KOPT-K1 (cell line): ENCODE data around the gene DNMT3A.
A peak's percentile ranks its signal among the peaks of the same experiment; 100 is the strongest.

Experiments used
- H3K27ac ChIP-seq: fragments of 200-600 bp; sonication (generic); 2 replicates; pipeline ENCODE4 v1.5.1; 2016; ENCODE audit warnings: antibody characterized with exemption, mild to moderate bottlenecking, low read depth, low read length; ENCODE audit not compliant: poor library complexity, severe bottlenecking
- H3K36me3 ChIP-seq: fragments of 200-600 bp; sonication (generic); 2 replicates; pipeline ENCODE4 v1.5.1; 2017; ENCODE audit warnings: antibody characterized with exemption, mild to moderate bottlenecking, low read length, moderate library complexity; ENCODE audit not compliant: insufficient read depth
- H3K9me3 ChIP-seq: fragments of 200-600 bp; sonication (generic); 2 replicates; pipeline ENCODE4 v1.5.1; 2017; ENCODE audit warnings: antibody characterized with exemption, low read length, mild to moderate bottlenecking; ENCODE audit not compliant: insufficient read depth, poor library complexity, severe bottlenecking

The DNMT3A gene

DNA sequence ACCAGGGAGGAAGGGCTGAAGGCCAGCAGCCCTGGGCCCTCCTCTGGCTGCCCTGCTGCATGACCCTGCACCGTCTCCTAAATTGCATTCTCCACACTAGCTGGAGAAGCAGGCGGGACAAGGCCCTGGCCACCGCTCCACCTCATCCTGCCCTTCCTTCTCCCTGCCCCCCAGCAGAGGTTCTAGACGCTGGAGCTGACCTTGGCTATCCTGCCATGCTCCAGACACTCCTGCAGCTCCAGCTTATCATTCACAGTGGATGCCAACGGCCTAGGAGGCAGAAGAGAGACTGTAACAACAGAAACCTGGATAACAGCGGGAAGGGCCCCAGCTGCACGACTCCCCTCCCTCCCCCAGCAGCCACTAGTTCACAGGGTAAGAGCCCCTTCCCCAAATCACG, 105.0 kb downstream of the DNMT3A start:
- H3K36me3 ChIP-seq = peaks cover 100% of the 10 kb centered on the region
- no peak overlapping the region for H3K27ac ChIP-seq
- no peaks in the 10 kb centered on the region for H3K9me3 ChIP-seq

DNA sequence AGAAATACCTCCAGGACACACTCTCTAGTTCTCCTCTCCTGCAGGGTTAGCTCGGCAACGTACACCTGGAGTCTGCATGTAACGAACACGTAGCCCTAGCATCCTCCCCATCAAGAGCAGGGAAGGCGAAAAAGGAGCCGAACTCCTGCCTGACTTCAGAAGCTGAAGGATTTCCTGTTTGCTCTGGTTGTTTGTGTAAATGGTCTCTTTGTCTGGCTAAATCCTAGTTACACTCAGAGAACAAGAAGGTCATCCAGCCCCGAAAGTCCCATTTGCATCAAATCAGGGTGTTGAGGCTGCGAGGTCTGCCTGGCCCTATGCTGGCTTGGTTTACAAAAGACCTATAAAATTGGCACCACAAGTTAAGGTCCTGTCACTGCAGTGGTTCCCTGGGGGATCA, 107.0 kb downstream of the DNMT3A start:
- no peaks in the 10 kb centered on the region for H3K9me3 ChIP-seq
- no peak overlapping the region for H3K27ac ChIP-seq
- peaks cover 97% of the 10 kb centered on the region for H3K36me3 ChIP-seq

DNA sequence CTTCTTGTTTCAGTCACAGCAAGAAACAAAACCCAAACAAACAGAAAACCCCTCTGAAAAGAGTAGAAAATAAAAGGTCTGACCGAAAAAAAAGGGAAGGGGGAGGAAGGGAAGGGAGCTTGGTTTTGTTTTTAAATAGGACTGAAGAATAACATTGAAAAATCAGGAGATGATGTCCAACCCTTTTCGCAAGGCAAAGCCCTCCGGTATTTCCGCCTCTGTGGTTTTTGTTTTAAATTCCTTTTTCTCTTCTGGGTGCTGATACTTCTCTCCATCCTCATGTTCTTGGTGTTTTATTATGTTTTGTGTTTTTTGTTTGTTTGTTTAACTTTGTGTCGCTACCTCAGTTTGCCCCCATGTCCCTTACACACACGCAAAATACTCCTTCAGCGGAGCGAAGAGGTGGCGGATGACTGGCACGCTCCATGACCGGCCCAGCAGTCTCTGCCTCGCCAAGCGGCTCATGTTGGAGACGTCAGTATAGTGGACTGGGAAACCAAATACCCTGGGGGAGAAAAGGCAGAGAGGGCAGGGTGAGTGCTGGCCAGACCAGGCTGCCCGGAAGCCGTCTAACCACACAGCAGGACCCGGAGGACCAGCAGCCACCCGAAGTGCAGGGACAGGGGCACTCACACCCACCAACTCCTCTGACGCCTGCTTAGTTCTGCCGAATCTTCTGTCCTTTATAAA, 107.7 kb downstream of the DNMT3A start:
- H3K27ac ChIP-seq = no peak overlapping the region
- H3K36me3 ChIP-seq = peaks cover 91% of the 10 kb centered on the region
- no peaks in the 10 kb centered on the region for H3K9me3 ChIP-seq

DNA sequence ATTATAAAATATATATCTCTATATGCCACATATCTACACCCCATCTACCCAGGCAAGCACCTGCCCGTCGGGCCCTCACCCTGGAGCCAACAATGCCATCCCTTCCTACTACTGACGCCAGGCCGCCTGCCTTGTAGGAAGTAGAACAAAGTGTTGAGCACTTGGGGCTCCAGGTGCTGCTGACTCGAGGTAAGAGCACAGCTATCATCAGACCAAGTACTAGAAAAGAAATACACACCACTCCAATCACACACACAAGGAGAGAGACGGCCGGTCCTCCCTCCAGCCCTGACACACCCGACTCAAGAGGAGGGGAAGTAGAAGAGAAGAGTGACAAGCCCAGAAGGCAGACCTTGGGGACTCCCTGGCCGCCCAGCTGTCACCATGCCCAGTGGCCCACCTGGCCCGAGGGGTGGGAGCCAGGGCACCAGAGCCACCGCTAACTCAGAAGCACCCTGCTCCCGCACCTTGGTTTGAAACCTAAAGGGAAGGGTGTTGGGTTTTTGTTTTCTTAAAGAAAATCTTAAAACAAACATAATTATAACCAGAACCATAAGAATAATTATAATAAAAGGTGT, 109.4 kb downstream of the DNMT3A start:
- no peak overlapping the region for H3K27ac ChIP-seq
- H3K36me3 ChIP-seq = peaks cover 73% of the 10 kb centered on the region
- H3K9me3 ChIP-seq = no peaks in the 10 kb centered on the region

DNA sequence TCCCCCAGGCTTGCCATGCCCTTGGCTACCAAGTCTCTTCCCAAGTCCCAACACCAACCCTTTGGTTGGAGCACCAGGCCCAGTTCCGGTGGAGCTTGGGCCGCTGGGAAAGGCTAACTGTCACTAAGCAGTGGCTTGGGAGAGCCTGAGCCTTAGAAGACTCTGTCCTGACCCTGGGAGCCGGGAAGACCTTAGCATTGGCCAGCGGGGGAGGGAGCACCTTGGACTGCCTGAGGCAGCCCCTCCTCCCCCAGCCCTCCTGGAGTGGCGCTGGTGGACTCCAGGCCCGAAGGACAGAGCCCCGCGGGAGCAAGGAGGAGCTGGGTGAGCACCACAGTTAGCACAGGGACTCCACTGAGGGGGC, 110.8 kb downstream of the DNMT3A start:
- peaks cover 59% of the 10 kb centered on the region for H3K36me3 ChIP-seq
- H3K9me3 ChIP-seq = no peaks in the 10 kb centered on the region
- no peak overlapping the region for H3K27ac ChIP-seq

DNA sequence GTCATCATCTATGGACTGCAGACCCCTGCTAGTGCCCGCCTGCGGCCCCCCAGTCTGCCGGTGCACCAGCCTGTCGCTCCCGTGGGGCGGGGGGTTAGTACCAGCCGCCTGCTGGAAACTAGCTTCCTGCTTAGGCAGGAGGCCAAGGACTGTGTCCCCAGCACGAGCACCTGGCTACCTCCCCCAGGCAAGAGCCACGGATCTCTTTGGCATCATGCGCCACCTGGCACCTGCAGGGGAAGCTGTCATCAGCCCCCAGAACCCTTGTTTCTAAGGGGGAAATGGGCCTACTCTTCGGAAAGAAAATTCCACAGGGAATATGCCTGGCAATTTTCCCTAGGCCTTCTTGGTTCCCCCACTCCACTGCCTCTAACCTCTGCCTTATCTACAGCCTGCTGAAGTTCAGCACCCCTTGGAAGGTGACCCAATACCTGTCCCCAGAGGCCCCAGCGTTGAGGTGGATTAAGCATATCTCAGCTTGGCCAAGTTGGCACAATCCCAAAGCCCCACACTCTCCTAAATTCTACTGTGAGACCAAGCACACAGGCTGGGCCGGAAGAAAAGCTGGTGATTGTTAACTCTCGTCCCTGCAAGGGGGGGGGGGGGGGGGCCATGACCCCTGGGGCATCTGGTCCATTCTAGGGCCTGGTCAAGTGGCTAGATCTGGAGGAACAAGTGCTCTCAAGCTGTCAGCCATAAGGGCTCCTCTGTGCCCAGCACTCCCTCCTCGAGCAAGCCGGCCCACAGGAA, 111.4 kb downstream of the DNMT3A start:
- no peak overlapping the region for H3K27ac ChIP-seq
- H3K36me3 ChIP-seq = peaks cover 54% of the 10 kb centered on the region
- no peaks in the 10 kb centered on the region for H3K9me3 ChIP-seq

DNA sequence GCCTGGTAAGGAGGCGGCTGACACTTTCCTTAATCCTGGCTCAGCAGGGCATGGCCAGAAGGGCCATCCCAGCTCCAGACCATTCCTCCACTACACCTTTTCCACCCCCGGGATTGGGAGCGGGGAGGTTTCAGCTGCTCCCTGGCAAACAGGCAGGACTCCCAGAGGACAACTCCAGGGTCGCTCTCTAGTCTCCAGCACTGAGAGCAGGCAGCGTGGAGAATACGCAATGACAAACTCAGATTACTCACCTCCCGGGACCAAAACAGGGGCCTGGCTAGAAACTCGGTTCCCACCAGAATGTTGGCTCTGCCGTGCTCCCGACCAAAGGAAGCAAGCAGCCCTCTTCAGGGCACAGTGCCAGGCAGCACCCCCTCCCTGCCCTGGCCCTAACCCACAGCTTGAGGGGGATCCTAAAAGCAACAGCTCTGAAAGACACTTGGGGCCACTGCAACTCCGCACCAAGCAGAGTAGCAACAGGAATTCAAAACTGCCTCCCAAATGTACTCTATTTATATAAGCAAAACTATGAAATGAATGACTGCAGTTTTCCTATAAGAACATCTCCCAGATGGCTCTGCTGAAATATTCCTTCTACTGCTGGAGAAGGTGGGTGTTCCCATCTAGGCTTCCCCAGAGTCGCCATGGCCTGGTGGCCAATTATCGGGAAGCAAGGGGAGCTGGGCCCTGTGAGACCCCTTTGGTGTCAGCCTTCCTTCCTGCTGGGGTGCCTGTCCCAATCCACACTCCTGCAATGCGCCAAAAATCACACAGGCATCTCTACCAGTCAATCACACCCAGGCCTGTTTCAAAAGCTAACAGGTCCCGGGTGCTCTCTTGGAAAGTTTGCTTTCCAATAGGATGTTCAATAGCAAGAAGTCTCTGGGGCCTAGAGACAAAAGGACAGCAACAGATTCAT, 112.2 kb downstream of the DNMT3A start:
- Histone ChIP-seq H3K27ac (no peak overlapping the region), H3K9me3 (no peaks in the 10 kb centered on the region), H3K36me3 (peaks cover 45% of the 10 kb centered on the region)

DNA sequence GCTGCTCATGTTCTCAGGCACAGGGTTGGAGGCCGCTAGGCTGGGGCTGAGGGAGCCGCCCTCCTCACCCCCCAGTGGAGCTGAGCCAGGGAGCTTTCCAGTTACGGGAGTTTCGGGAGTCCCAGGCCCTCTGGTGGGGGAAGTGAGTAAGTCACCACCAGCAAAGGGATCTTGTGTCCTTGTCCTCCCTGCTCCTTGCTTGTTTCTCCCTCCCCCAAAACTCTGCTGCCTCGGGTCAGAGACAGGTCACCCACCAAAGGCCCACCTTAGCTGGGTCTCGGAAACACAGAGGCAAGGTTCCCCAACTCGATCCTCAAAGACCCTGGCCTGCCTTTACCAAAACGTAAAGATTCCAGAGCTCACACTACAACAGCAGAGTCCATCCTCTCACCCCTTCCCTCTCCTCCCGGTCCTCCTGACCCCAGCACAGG, 112.9 kb downstream of the DNMT3A start:
- Histone ChIP-seq H3K27ac (no peak overlapping the region), H3K36me3 (peaks cover 39% of the 10 kb centered on the region), H3K9me3 (no peaks in the 10 kb centered on the region)

DNA sequence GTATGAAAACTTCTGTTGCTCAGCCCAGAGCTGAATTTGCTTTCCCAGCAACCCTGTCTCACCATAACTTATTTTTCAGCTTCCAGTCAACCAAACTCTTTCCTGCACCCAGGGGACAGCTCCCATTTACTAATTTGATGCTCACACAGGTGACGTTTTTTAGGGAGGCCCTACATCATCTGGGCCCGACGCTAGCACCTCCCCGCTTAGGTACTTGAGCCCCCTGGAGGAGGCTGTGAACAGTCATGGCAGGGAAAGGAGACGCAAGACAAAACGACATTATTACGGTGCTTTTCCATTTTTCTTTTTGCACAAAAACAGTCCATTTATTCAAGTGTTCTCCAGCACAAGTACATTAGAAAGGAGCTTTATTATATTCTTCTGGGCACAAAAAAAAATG, 114.1 kb downstream of the DNMT3A start:
- peaks cover 26% of the 10 kb centered on the region for H3K36me3 ChIP-seq
- H3K27ac ChIP-seq = no peak overlapping the region
- no peaks in the 10 kb centered on the region for H3K9me3 ChIP-seq

DNA sequence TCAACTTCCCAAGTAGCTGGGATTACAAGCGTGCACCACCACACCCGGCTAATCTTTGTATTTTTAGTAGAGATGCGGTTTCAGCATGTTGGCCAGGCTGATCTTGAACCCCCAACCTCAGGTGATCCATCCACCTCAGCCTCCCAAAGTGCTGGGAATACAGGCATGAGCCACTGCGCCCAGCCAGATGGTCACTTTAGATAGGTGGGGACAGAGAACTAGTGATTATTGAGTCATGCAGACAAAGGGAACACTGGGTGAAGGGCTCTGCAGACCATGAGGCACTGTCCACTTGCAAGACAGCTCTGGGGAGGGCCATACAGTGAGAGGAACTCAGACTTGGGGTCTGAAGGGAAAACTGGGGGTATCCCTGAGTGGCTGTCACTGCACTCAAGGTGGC, 114.9 kb downstream of the DNMT3A start:
- H3K9me3 ChIP-seq = no peaks in the 10 kb centered on the region
- H3K27ac ChIP-seq = no peak overlapping the region
- H3K36me3 ChIP-seq = peaks cover 18% of the 10 kb centered on the region; the same call in 1 of the 2 replicates

DNA sequence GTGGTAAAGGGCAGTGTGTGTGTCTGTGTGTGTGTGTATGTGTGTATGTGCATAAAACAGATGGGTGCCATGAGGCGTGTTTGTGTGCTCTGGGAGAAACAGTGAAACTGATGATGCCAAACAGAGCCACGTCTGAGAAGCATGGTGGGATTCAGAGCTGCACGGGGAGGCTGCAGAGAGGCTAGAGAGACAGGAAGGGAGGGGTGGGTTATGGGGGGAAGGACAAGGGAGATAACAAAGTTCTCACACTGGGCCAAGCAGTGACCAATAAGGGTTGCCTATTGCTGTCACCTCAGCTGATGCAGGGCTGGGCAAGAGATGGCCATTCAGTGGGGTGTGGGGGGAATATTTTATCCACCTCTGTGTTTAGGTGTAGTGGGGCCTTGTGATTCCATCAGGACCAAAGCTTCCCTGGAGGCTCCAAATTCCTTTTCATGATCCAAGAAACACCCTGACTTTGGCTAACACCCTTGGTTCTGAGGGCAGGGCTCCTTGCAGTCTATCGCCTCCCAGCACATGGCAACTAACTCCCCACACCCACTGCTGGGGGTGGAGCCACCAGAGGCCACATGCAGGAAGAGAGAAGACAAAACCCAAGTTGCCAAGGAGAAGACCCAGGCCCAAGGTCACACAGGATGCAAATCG, 119.1 kb downstream of the DNMT3A start:
- Histone ChIP-seq H3K27ac (peak overlapping the region; percentile 24), H3K9me3 (no peaks in the 10 kb centered on the region), H3K36me3 (no peaks in the 10 kb centered on the region)

DNA sequence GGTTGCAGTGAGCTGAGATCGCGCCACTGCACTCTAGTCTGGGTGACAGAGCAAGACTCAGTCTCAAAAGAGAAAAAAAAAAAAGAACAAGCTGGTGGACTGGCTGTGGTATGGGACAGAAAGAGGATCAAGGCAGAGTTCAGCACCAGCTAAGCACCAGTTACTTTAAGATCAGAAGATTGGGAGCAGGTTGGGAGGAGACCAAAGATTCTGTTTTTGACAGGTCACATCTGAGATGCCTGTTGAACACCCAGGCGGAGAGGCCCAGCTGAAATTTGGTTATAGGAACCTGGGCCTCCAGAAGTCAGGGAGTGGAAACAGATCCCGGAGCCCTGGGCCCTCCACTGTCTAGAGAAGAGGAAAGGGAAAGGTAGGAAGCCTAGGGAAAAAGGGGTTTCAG, 120.1 kb downstream of the DNMT3A start:
- Histone ChIP-seq H3K27ac (no peak overlapping the region), H3K36me3 (no peaks in the 10 kb centered on the region), H3K9me3 (no peaks in the 10 kb centered on the region)

DNA sequence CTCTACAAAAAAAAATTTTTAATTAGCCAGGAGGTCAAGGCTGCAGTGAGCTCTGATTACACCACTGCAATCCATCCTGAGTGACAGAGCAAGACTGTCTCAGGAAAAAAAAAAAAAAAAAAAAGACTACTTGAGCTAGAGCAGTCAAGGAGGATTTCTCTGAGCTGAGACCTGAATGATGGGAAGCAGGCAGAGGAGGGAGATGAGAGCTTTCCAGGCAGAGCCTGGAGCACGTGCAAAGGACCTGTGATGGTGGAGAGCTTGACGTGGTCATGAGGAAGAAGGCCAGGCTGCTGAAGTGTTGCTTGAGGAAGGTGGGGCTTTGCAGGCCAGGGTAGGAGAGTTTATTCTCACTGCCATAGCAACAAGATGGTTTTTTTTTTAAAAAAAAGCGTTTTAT, 121.4 kb downstream of the DNMT3A start:
- Histone ChIP-seq H3K36me3 (no peaks in the 10 kb centered on the region), H3K9me3 (no peaks in the 10 kb centered on the region), H3K27ac (no peak overlapping the region)

DNA sequence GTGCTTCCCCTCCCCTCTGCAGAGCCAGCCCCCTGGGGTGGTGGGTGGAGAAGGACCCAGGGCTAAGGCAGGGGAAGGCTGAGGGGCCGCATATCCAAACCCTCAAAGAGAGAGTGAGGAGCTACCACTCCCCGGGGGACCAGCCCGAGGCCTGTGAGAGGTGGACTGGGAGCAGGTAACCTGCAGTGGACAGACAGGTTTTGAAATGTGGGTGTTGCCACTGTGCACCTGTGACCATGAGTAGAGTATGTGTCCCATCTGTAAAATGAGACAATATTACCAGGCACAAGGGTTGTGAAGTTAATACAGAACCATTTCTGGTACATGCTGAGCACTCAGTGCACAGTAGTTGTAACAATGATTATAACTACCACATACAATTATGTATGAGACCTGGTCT, 122.1 kb downstream of the DNMT3A start:
- no peaks in the 10 kb centered on the region for H3K9me3 ChIP-seq
- no peak overlapping the region for H3K27ac ChIP-seq
- no peaks in the 10 kb centered on the region for H3K36me3 ChIP-seq
